Mesothelial cell of epicardium (in vitro differentiated cells): ENCODE measurements around the gene OR5C1. TPM values are rescaled to one million over a fixed set of nuclear protein-coding genes. Genes with fewer than 3 reads are reported as not detected.
A peak's percentile ranks its signal among the peaks of the same experiment; 100 is the strongest.

Experiments used
- DNase-seq, 2 experiments: peaks; one replicate each; pipeline ENCODE4 v3.0.0; 2021; ENCODE audit warnings: low spot score in 2 of 2; ENCODE audit not compliant: unreplicated experiment in 2 of 2
- H3K27ac Mint-ChIP-seq: 2 replicates; pipeline ENCODE4 v1.8.0; 2021; ENCODE audit warnings: mixed read lengths
- H3K27me3 Mint-ChIP-seq: 2 replicates; pipeline ENCODE4 v1.8.0; 2021; ENCODE audit warnings: low read depth, mixed read lengths
- H3K36me3 Mint-ChIP-seq: 2 replicates; pipeline ENCODE4 v1.8.0; 2021; ENCODE audit warnings: mixed read lengths
- H3K4me1 Mint-ChIP-seq: 2 replicates; pipeline ENCODE4 v1.8.0; 2021; ENCODE audit warnings: mixed read lengths
- H3K4me3 Mint-ChIP-seq: 2 replicates; pipeline ENCODE4 v1.8.0; 2021; ENCODE audit warnings: mild to moderate bottlenecking, moderate library complexity, mixed read lengths
- H3K9me3 Mint-ChIP-seq: 2 replicates; pipeline ENCODE4 v1.8.0; 2021; ENCODE audit warnings: mixed read lengths
- total RNA-seq: library from RNA; stranded (reverse); gene quantifications from 3 replicates; pipeline ENCODE4 v1.2.1, GENCODE V29; 2021
- TF ChIP-seq, protein P1 (sequence below): fragments of 200-600 bp; sonication (generic); IDR thresholded peaks from one replicate; pipeline ENCODE4 v1.5.0; 2021; ENCODE audit warnings: antibody characterized with exemption; ENCODE audit not compliant: unreplicated experiment

OR5C1 gene
- total RNA-seq, 1 donor from 2014 or later = not detected

DNA sequence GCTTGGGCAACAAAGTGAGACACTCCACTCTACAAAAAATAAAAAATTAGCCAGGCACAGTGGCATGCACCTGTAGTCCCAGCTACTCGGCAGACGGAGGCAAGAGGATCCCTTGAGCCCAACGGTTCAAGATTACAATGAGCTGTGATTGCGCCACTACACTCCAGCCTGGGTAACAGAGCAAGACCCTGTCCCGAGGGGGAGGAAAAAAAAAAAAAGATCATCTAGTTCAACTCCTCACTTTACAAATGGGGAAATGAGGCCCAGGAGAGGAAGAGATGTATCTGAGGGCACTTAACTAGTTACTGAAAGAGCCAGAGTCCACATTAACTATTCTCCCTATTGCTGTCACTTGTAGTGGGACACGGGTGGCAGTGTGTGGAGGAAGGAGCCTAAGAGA is 25.8 kb downstream of the OR5C1 start:
- no peak overlapping the region for H3K27ac Mint-ChIP-seq
- TF ChIP-seq, protein P1, sequence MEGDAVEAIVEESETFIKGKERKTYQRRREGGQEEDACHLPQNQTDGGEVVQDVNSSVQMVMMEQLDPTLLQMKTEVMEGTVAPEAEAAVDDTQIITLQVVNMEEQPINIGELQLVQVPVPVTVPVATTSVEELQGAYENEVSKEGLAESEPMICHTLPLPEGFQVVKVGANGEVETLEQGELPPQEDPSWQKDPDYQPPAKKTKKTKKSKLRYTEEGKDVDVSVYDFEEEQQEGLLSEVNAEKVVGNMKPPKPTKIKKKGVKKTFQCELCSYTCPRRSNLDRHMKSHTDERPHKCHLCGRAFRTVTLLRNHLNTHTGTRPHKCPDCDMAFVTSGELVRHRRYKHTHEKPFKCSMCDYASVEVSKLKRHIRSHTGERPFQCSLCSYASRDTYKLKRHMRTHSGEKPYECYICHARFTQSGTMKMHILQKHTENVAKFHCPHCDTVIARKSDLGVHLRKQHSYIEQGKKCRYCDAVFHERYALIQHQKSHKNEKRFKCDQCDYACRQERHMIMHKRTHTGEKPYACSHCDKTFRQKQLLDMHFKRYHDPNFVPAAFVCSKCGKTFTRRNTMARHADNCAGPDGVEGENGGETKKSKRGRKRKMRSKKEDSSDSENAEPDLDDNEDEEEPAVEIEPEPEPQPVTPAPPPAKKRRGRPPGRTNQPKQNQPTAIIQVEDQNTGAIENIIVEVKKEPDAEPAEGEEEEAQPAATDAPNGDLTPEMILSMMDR = no peak
- peaks cover 17% of the 10 kb centered on the region for H3K36me3 Mint-ChIP-seq
- no peaks in the 10 kb centered on the region for H3K9me3 Mint-ChIP-seq
- no peaks in the 10 kb centered on the region for H3K4me1 Mint-ChIP-seq
- no peak for DNase-seq
- H3K27me3 Mint-ChIP-seq = no peaks in the 10 kb centered on the region
- no peak overlapping the region for H3K4me3 Mint-ChIP-seq

GRCh38 chr9:122815544-122815943 is 26.8 kb downstream of the OR5C1 start:
- Mint-ChIP-seq H3K27me3 (no peaks in the 10 kb centered on the region), H3K36me3 (peaks cover 20% of the 10 kb centered on the region), H3K4me3 (no peak overlapping the region), H3K4me1 (no peaks in the 10 kb centered on the region), H3K9me3 (no peaks in the 10 kb centered on the region), H3K27ac (no peak overlapping the region)
- DNase-seq = no peak
- TF ChIP-seq, protein P1 = no peak

GRCh38 chr9:122816163-122816867 is 27.6 kb downstream of the OR5C1 start:
- H3K27me3 Mint-ChIP-seq = no peaks in the 10 kb centered on the region
- H3K4me3 Mint-ChIP-seq = no peak overlapping the region
- peak in 1 of 2 experiments; percentile 14 for DNase-seq
- H3K36me3 Mint-ChIP-seq = peaks cover 23% of the 10 kb centered on the region
- H3K27ac Mint-ChIP-seq = peak overlapping the region; percentile 30
- no peaks in the 10 kb centered on the region for H3K9me3 Mint-ChIP-seq
- H3K4me1 Mint-ChIP-seq = no peaks in the 10 kb centered on the region
- TF ChIP-seq, protein P1 = no peak

- Mint-ChIP-seq H3K4me1 (no peaks in the 10 kb centered on the region), H3K27ac (no peak overlapping the region), H3K9me3 (no peaks in the 10 kb centered on the region), H3K4me3 (no peak overlapping the region), H3K27me3 (no peaks in the 10 kb centered on the region), H3K36me3 (peaks cover 30% of the 10 kb centered on the region)
- no peak for DNase-seq
- TF ChIP-seq, protein P1 = no peak
Measured at GRCh38 chr9:122819326-122819725, 30.6 kb downstream of the OR5C1 start.

- TF ChIP-seq, protein P1 = no peak
- H3K36me3 Mint-ChIP-seq = peaks cover 25% of the 10 kb centered on the region
- no peak overlapping the region for H3K4me3 Mint-ChIP-seq
- no peaks in the 10 kb centered on the region for H3K27me3 Mint-ChIP-seq
- H3K4me1 Mint-ChIP-seq = peaks cover 3% of the 10 kb centered on the region
- DNase-seq = peak in 1 of 2 experiments; percentile 2
- no peaks in the 10 kb centered on the region for H3K9me3 Mint-ChIP-seq
- H3K27ac Mint-ChIP-seq = peak overlapping the region; percentile 47
Measured at GRCh38 chr9:122819791-122820489, 31.2 kb downstream of the OR5C1 start.
